H1 (cell line): ENCODE data around the gene GAS2. TPM values are rescaled to one million over a fixed set of nuclear protein-coding genes. Genes with fewer than 3 reads are reported as not detected.

Experiments used
- CTCF ChIA-PET: fragments of 300-600 bp; sonication (Branson Sonifier 250); formaldehyde crosslinking; loops from one replicate; lab custom pipeline; 2021; ENCODE audit not compliant: partially characterized antibody; lab: Charles Lee
- POLR2A ChIA-PET: fragments of 300-600 bp; sonication (Branson Sonifier 250); formaldehyde crosslinking; loops from one replicate; lab custom pipeline; 2021; ENCODE audit warnings: inconsistent platforms; ENCODE audit not compliant: partially characterized antibody; lab: Charles Lee
- DNase-seq, 2 experiments: peaks; one replicate each; pipeline versions ENCODE4 v3.0.0 to v3.0.0-alpha.2; 2010 to 2022; ENCODE audit warnings: low spot score in 2 of 2, low read depth in 1 of 2, mixed read lengths in 1 of 2
- FAIRE-seq: peaks from 2 replicates; lab custom pipeline; 2011; peaks lifted over from hg19 to GRCh38; lab: Jason Lieb, UNC
- H2AFZ ChIP-seq: 2 replicates; pipeline ENCODE4 v1.8.1; 2012; ENCODE audit warnings: low read length, inconsistent platforms
- H2AK5ac ChIP-seq: 2 replicates; pipeline ENCODE4 v1.6.1; 2013; ENCODE audit warnings: low read depth, low read length
- H2BK120ac ChIP-seq: replicated peaks from 2 replicates; pipeline ENCODE3; 2013; ENCODE audit warnings: low read depth, low read length, inconsistent platforms
- H2BK12ac ChIP-seq: 2 replicates; pipeline ENCODE4 v1.6.1; 2013; ENCODE audit warnings: low read depth, low read length
- H2BK15ac ChIP-seq: 2 replicates; pipeline ENCODE4 v1.6.1; 2013; ENCODE audit warnings: low read length
- H2BK20ac ChIP-seq: 2 replicates; pipeline ENCODE4 v1.6.1; 2013; ENCODE audit warnings: low read length
- H2BK5ac ChIP-seq: 2 replicates; pipeline ENCODE4 v1.6.1; 2013; ENCODE audit warnings: low read depth, low read length
- H3K14ac ChIP-seq: 2 replicates; pipeline ENCODE4 v1.6.1; 2013; ENCODE audit warnings: inconsistent platforms; ENCODE audit not compliant: insufficient read length
- H3K18ac ChIP-seq: 2 replicates; pipeline ENCODE4 v1.6.1; 2013; ENCODE audit warnings: low read length; ENCODE audit errors: extremely low read depth
- H3K23ac ChIP-seq: 2 replicates; pipeline ENCODE4 v1.6.1; 2013; ENCODE audit warnings: inconsistent platforms; ENCODE audit not compliant: insufficient read length
- H3K23me2 ChIP-seq: 2 replicates; pipeline ENCODE4 v1.6.1; 2013; ENCODE audit warnings: low read depth, low read length
- H3K27ac ChIP-seq: 2 replicates; pipeline ENCODE4 v1.6.1; 2011; ENCODE audit warnings: low read depth, low read length, inconsistent platforms
- H3K27me3 ChIP-seq, 4 experiments: replicated peaks in 1 of 4; 1 replicate in 1 of 4; 2 replicates in 3 of 4; pipeline versions ENCODE4 v1.6.1 to v1.8.1; 2011 to 2013; ENCODE audit warnings: low read length in 3 of 4, mild to moderate bottlenecking in 3 of 4, inconsistent platforms in 2 of 4, mixed read lengths in 2 of 4, moderate library complexity in 1 of 4; ENCODE audit not compliant: control insufficient read depth in 3 of 4, insufficient read depth in 3 of 4; ENCODE audit errors: extremely low read depth in 1 of 4
- H3K36me3 ChIP-seq, 4 experiments: 2 replicates each; pipeline versions ENCODE4 v1.6.1 to v1.8.1; 2011 to 2013; ENCODE audit warnings: mild to moderate bottlenecking in 4 of 4, low read length in 3 of 4, moderate library complexity in 2 of 4, control low read depth in 1 of 4, inconsistent platforms in 1 of 4; ENCODE audit not compliant: insufficient read depth in 4 of 4, control insufficient read depth in 2 of 4
- H3K4ac ChIP-seq: replicated peaks from 2 replicates; pipeline ENCODE3; 2013; ENCODE audit warnings: low read length, low read depth, mixed read lengths, inconsistent platforms; ENCODE audit not compliant: insufficient read length
- H3K4me1 ChIP-seq, 4 experiments: replicated peaks in 1 of 4; 1 replicate in 1 of 4; 2 replicates in 3 of 4; pipeline versions ENCODE4 v1.6.1 to v1.8.1; 2011 to 2013; ENCODE audit warnings: low read length in 3 of 4, inconsistent platforms in 2 of 4, mixed read lengths in 1 of 4; ENCODE audit not compliant: insufficient read depth in 4 of 4, control insufficient read depth in 3 of 4
- H3K4me2 ChIP-seq, 2 experiments: 2 replicates each; pipeline versions ENCODE4 v1.6.1 to v1.8.1; 2011 to 2013; ENCODE audit warnings: low read depth in 2 of 2, low read length in 2 of 2, control low read depth in 1 of 2, inconsistent platforms in 1 of 2, mild to moderate bottlenecking in 1 of 2; ENCODE audit not compliant: insufficient read depth in 1 of 2
- H3K4me3 ChIP-seq, 4 experiments: fragments of 200-600, 300-600 bp in 1 of 4; sonication (generic), shearing (Covaris generic), sonication (Bioruptor Twin) in 1 of 4; 2 replicates each; pipeline versions ENCODE4 v1.5.1 to v1.8.1; 2011 to 2016; ENCODE audit warnings: low read length in 4 of 4, low read depth in 3 of 4, control low read depth in 2 of 4, inconsistent platforms in 2 of 4, mild to moderate bottlenecking in 2 of 4, mixed read lengths in 1 of 4, moderate library complexity in 1 of 4; ENCODE audit not compliant: insufficient read depth in 2 of 4; ENCODE audit errors: extremely low read depth in 1 of 4
- H3K56ac ChIP-seq: replicated peaks from 2 replicates; pipeline ENCODE3; 2013; ENCODE audit warnings: low read depth, mild to moderate bottlenecking, mixed read lengths, low read length, inconsistent platforms; ENCODE audit not compliant: insufficient read length
- H3K79me1 ChIP-seq: 2 replicates; pipeline ENCODE4 v1.6.1; 2013; ENCODE audit warnings: low read depth, low read length, control low read depth
- H3K79me2 ChIP-seq, 2 experiments: 2 replicates each; pipeline versions ENCODE4 v1.6.1 to v1.8.1; 2012 to 2013; ENCODE audit warnings: low read length in 2 of 2, mild to moderate bottlenecking in 2 of 2, inconsistent platforms in 1 of 2; ENCODE audit not compliant: insufficient read depth in 2 of 2, control insufficient read depth in 1 of 2
- H3K9ac ChIP-seq, 4 experiments: replicated peaks in 1 of 4; 1 replicate in 1 of 4; 2 replicates in 3 of 4; pipeline versions ENCODE4 v1.6.1 to v1.8.1; 2011 to 2013; ENCODE audit warnings: low read depth in 3 of 4, low read length in 3 of 4, control low read depth in 2 of 4, mild to moderate bottlenecking in 2 of 4, moderate library complexity in 2 of 4, inconsistent platforms in 1 of 4; ENCODE audit errors: extremely low read depth in 1 of 4
- H3K9me3 ChIP-seq, 2 experiments: 2 replicates each; pipeline versions ENCODE4 v1.6.1 to v1.8.1; 2012 to 2013; ENCODE audit warnings: mild to moderate bottlenecking in 2 of 2, moderate library complexity in 2 of 2, control low read depth in 1 of 2, inconsistent platforms in 1 of 2, low read depth in 1 of 2, low read length in 1 of 2, mixed read lengths in 1 of 2; ENCODE audit not compliant: insufficient read depth in 2 of 2
- H4K20me1 ChIP-seq, 2 experiments: replicated peaks in 1 of 2; 2 replicates each; pipeline versions ENCODE3 to v1.8.1; 2011 to 2013; ENCODE audit warnings: inconsistent platforms in 2 of 2, low read length in 2 of 2, mild to moderate bottlenecking in 1 of 2; ENCODE audit not compliant: insufficient read depth in 2 of 2, control insufficient read depth in 1 of 2
- H4K5ac ChIP-seq: 2 replicates; pipeline ENCODE4 v1.6.1; 2013; ENCODE audit warnings: low read length, low read depth, mixed read lengths, inconsistent platforms; ENCODE audit not compliant: insufficient read length
- H4K8ac ChIP-seq: 2 replicates; pipeline ENCODE4 v1.8.0; 2013; ENCODE audit warnings: mild to moderate bottlenecking, moderate library complexity, low read length, inconsistent platforms; ENCODE audit not compliant: insufficient read depth; ENCODE audit errors: extremely low read depth
- H4K91ac ChIP-seq: replicated peaks from 2 replicates; pipeline ENCODE3; 2013; ENCODE audit warnings: low read length, mixed read lengths, inconsistent platforms; ENCODE audit not compliant: insufficient read length
- SAP30 ChIP-seq: fragments of 300-600 bp; sonication (generic); IDR thresholded peaks from 2 replicates; pipeline ENCODE4 v1.7.1; 2012; ENCODE audit warnings: low read length, moderate library complexity, mild to moderate bottlenecking, inconsistent platforms; ENCODE audit not compliant: insufficient read depth, insufficient replicate concordance
- WGBS, 2 experiments: shearing (Covaris generic) in 1 of 2; methylation state at CpG; one replicate each; pipeline versions ENCODE4 v1.1.6 to v1.1.7; 2013 to 2015; ENCODE audit warnings: low lambda C conversion rate in 2 of 2, mixed read lengths in 2 of 2, inconsistent platforms in 1 of 2, low coverage in 1 of 2, missing lambda C conversion rate in 1 of 2; ENCODE audit not compliant: insufficient replicate concordance in 2 of 2, insufficient coverage in 1 of 2, insufficient read length in 1 of 2; ENCODE audit errors: extremely low coverage in 1 of 2, missing lambda C conversion rate in 1 of 2; 5-methylcytosine and 5-hydroxymethylcytosine counted together
- polyA plus RNA-seq, 7 experiments: library from polyadenylated mRNA; depleted of rRNA in 3 of 7; stranded (reverse) in 5 of 7; unstranded in 2 of 7; fragments of >200 nt in 5 of 7; fragments of 200-250 nt in 2 of 7; gene quantifications; 1 replicate in 5 of 7; 2 replicates in 1 of 7; 4 replicates in 1 of 7; pipeline versions ENCODE4 v1.2.1 to v1.2.3, GENCODE V29; 2011 to 2013; ENCODE audit warnings: missing spikeins in 2 of 7, mixed read lengths in 2 of 7
- total RNA-seq: library from RNA; stranded (reverse); fragmentation: NEBNext Ultra II Directional; extraction: Animal tissue kit (Norgen Biotek cat#: 25700); gene quantifications from 2 replicates; pipeline ENCODE4 v1.2.1, GENCODE V29; 2021

GAS2 gene
- total and polyA plus RNA-seq, 2 of the 8 experiments (the other 6 are each of a cell fraction or from before 2014, with no cell fraction given), result 0.70 to 1.7 TPM

DNA sequence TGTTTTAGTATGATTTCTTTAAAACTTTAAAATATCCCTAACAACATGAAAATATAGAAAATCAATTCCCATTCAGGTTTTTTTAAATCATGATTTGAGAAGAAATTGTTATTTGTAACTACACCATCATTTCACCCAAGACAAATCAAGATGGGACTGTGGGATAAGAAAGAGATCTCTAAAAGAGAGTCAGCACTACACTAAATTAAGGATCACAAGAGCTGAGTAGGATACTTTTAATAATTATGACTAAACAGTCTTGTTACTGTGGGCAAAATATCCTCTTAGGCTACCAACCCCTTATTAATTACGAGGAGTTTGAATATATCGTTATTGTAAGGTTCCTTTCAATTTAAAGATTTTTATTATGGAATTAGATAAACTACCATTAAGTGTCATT, 3.0 kb downstream of the GAS2 start:
- no peaks in the 10 kb centered on the region for H3K36me3 ChIP-seq
- FAIRE-seq, result no peak
- CTCF ChIA-PET, result interaction anchor here (0.8 to 2.8 kb wide), 5 partner anchors 10 to 124 kb away, joined by 4 to 10 read pairs (median 5); no protein-coding TSS in a partner anchor

More for the DNA sequence above, 3.0 kb downstream of the GAS2 start:
- Histone ChIP-seq H3K9ac (no peak overlapping the region), H4K91ac (no peak overlapping the region), H3K23ac (no peak overlapping the region), H3K4me2 (no peak overlapping the region), H3K27me3 (peaks cover 0 to 7% (median 2%) of the 10 kb centered on the region in 4 experiments; a peak in 3 of 7 replicates), H4K20me1 (no peaks in the 10 kb centered on the region), H3K79me1 (no peaks in the 10 kb centered on the region), H3K18ac (no peak overlapping the region), H3K4me3 (no peak overlapping the region), H2BK120ac (no peak overlapping the region), H3K4ac (no peak overlapping the region), H2BK20ac (no peak overlapping the region), H4K8ac (no peak overlapping the region), H3K4me1 (peaks cover 2 to 10% (median 4%) of the 10 kb centered on the region in 4 experiments; a peak in 4 of 7 replicates), H4K5ac (no peak overlapping the region), H3K27ac (no peak overlapping the region), H3K9me3 (no peaks in the 10 kb centered on the region), H3K23me2 (peaks cover 5% of the 10 kb centered on the region; the same call in 1 of the 2 replicates), H2AK5ac (no peak overlapping the region), H3K14ac (no peak overlapping the region), H3K79me2 (no peaks in the 10 kb centered on the region), H2AFZ (no peak overlapping the region), H2BK15ac (no peak overlapping the region), H2BK12ac (no peak overlapping the region), H3K56ac (no peak overlapping the region), H2BK5ac (no peak overlapping the region)
- TF ChIP-seq SAP30, result no peak
- 90% methylated on average over 2 of the region's 2 CpGs; no CpG with 5 or more reads in 1 of the 2 experiments for WGBS, 2 experiments
- DNase-seq, result no peak
- POLR2A ChIA-PET, result no interaction called here
